IgD-negative memory B cell (primary cell): ENCODE results near the gene RTL5. TPM values are rescaled to one million over a fixed set of nuclear protein-coding genes. Genes with fewer than 3 reads are reported as not detected.

ENCODE experiments used
- H3K27ac Mint-ChIP-seq, 3 donors: one replicate each; pipeline ENCODE4 v1.8.0; 2020 to 2022; ENCODE audit warnings: mild to moderate bottlenecking in 3 of 3, mixed read lengths in 3 of 3, moderate library complexity in 1 of 3
- H3K27me3 Mint-ChIP-seq: one replicate; pipeline ENCODE4 v1.8.0; 2021; ENCODE audit warnings: mixed read lengths
- H3K36me3 Mint-ChIP-seq: one replicate; pipeline ENCODE4 v1.8.0; 2020; ENCODE audit warnings: mild to moderate bottlenecking, mixed read lengths
- H3K4me1 Mint-ChIP-seq, 3 donors: one replicate each; pipeline ENCODE4 v1.8.0; 2020 to 2022; ENCODE audit warnings: mixed read lengths in 3 of 3, mild to moderate bottlenecking in 1 of 3
- H3K4me3 Mint-ChIP-seq, 4 donors: one replicate each; pipeline ENCODE4 v1.8.0; 2020 to 2022; ENCODE audit warnings: mild to moderate bottlenecking in 4 of 4, mixed read lengths in 4 of 4, moderate library complexity in 3 of 4
- H3K9me3 Mint-ChIP-seq, 3 donors: one replicate each; pipeline ENCODE4 v1.8.0; 2020 to 2021; ENCODE audit warnings: mixed read lengths in 3 of 3, mild to moderate bottlenecking in 1 of 3
- polyA plus RNA-seq: library from polyadenylated mRNA; unstranded; fragments of 300-500 nt; fragmentation: Illumina TruSeq; gene quantifications from one replicate; pipeline ENCODE4 v1.2.3, GENCODE V29; 2021

RTL5 gene
- polyA plus RNA-seq, 1 donor from 2014 or later: not detected

DNA sequence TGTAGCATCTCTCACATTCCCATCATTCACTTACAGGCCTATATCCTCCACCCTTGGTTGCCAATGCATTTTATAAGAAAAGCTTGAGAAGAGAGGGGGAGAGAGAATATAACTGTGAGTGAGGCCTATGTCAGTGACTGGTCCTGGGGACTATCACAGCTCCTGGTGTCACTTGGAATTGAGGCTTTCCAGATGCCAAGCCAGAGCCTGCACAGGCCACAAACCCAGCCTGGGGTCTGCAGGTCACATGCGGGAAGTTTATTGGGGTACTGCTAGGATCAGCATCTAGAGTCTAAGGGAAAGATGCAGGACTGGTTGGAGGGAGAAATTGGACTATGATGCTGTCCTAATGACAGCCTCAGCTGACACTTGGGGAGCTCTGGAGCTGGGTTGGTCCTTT lies 47.6 kb downstream of the RTL5 start:
- Mint-ChIP-seq H3K27me3 (peaks cover 6% of the 10 kb centered on the region), H3K4me3 (no peak overlapping the region), H3K27ac (no peak overlapping the region), H3K36me3 (no peaks in the 10 kb centered on the region), H3K9me3 (peaks cover 0 to 2% (median 2%) of the 10 kb centered on the region in 3 donors), H3K4me1 (no peaks in the 10 kb centered on the region)

DNA sequence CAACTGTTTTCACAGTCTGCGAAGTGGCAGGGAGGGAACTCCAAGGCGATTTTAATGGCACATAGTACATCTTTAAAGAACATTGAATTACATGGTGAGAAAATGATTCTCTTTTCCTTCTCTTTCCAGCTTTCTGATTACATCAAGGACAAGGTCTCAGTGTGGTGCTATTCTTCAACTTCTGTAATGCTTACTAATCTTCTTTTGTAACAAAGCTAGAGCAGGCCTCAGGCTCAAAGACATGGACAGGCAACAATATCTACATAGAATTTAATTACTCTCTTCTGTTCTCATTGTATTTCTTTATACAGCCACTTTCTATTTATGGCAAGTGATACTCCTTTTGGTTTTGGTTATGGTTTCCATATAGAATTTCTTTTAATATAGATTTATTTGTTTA lies 48.4 kb downstream of the RTL5 start:
- peaks cover 9% of the 10 kb centered on the region for H3K27me3 Mint-ChIP-seq
- peaks cover 0 to 4% (median 2%) of the 10 kb centered on the region in 3 donors for H3K9me3 Mint-ChIP-seq
- no peak overlapping the region for H3K4me3 Mint-ChIP-seq
- no peaks in the 10 kb centered on the region for H3K36me3 Mint-ChIP-seq
- no peak overlapping the region for H3K27ac Mint-ChIP-seq
- peaks cover 0 to 2% (median 0%) of the 10 kb centered on the region in 3 donors for H3K4me1 Mint-ChIP-seq

- no peak overlapping the region for H3K4me3 Mint-ChIP-seq
- peaks cover 0 to 3% (median 0%) of the 10 kb centered on the region in 3 donors for H3K9me3 Mint-ChIP-seq
- H3K4me1 Mint-ChIP-seq: peaks cover 0 to 2% (median 0%) of the 10 kb centered on the region in 3 donors
- peak overlapping the region in 1 of 3 donors; percentile 80 for H3K27ac Mint-ChIP-seq
- H3K27me3 Mint-ChIP-seq: peaks cover 8% of the 10 kb centered on the region
- no peaks in the 10 kb centered on the region for H3K36me3 Mint-ChIP-seq
These were observed 50.0 kb downstream of the RTL5 start for GRCh38 chrX:72081605-72082320.

DNA sequence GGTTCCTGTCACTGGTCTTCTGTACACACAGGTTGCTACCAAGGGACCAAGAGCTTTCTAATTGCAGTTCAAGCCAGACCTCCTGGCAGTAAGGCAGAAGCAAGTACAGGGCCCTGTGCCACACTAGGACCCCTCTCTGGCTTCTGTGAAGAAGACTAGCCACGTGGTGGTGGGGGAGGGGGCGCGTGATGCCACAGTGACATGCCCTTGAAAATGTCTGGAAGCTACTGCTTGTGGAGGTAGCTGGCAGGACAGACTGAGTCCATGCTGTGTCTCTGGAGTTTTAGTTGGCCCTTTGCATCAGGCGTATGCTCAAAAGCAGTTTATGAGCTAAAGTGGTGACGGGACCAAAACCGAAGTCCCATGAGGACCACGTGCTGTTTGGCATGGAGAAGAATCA lies 50.9 kb downstream of the RTL5 start:
- H3K4me3 Mint-ChIP-seq: no peak overlapping the region
- H3K36me3 Mint-ChIP-seq: no peaks in the 10 kb centered on the region
- peaks cover 0 to 2% (median 0%) of the 10 kb centered on the region in 3 donors for H3K4me1 Mint-ChIP-seq
- peak overlapping the region in 1 of 3 donors; percentile 80 for H3K27ac Mint-ChIP-seq
- H3K9me3 Mint-ChIP-seq: peaks cover 0 to 3% (median 0%) of the 10 kb centered on the region in 3 donors
- H3K27me3 Mint-ChIP-seq: peaks cover 8% of the 10 kb centered on the region

DNA sequence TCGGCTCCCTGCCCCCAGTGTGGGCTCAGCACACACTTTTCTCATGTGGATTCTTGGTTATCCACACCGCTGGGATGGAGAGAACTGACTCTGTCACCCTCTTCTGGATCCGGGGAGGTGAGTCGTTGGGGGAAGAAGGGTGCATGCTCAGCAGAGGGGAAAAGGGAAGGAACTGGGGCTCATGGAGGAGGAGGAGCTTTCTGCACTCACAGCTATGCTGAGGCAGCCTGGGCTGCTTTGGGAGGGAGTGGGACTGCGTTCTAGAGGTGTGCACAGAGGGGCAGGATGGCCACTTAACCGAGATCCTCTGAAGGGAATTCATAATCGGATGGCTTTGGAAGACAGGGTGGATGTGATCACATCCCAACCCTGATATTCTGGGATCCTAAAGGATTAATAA lies 51.6 kb downstream of the RTL5 start:
- H3K9me3 Mint-ChIP-seq: peaks cover 0 to 3% (median 0%) of the 10 kb centered on the region in 3 donors
- peaks cover 10% of the 10 kb centered on the region for H3K27me3 Mint-ChIP-seq
- peaks cover 0 to 2% (median 0%) of the 10 kb centered on the region in 3 donors for H3K4me1 Mint-ChIP-seq
- no peak overlapping the region for H3K27ac Mint-ChIP-seq
- H3K36me3 Mint-ChIP-seq: no peaks in the 10 kb centered on the region
- H3K4me3 Mint-ChIP-seq: no peak overlapping the region

- Mint-ChIP-seq H3K4me3 (no peak overlapping the region), H3K36me3 (no peaks in the 10 kb centered on the region), H3K9me3 (peaks cover 0 to 3% (median 0%) of the 10 kb centered on the region in 3 donors), H3K27me3 (peaks cover 10% of the 10 kb centered on the region), H3K4me1 (peaks cover 0 to 2% (median 0%) of the 10 kb centered on the region in 3 donors), H3K27ac (no peak overlapping the region)
These were observed 52.1 kb downstream of the RTL5 start for GRCh38 chrX:72079607-72080006.

- H3K4me1 Mint-ChIP-seq: peaks cover 0 to 2% (median 0%) of the 10 kb centered on the region in 3 donors
- H3K4me3 Mint-ChIP-seq: peak overlapping the region in 1 of 4 donors; percentile 69
- H3K36me3 Mint-ChIP-seq: no peaks in the 10 kb centered on the region
- H3K27ac Mint-ChIP-seq: peak overlapping the region in 1 of 3 donors; percentile 51
- peaks cover 0 to 3% (median 0%) of the 10 kb centered on the region in 3 donors for H3K9me3 Mint-ChIP-seq
- H3K27me3 Mint-ChIP-seq: peaks cover 11% of the 10 kb centered on the region
These were observed 53.3 kb downstream of the RTL5 start for GRCh38 chrX:72078411-72078810.

Other genes starting within 250 kb of the RTL5 start
- 0.83 TPM for gene NHSL2, start 221.1 kb downstream of the RTL5 start, polyA plus RNA-seq
- gene PIN4, start 49.8 kb upstream of the RTL5 start, polyA plus RNA-seq: 28.6 TPM
- gene ERCC6L, start 107.1 kb upstream of the RTL5 start, polyA plus RNA-seq: 0.15 TPM
- 883 TPM for gene RPS4X, start 145.3 kb upstream of the RTL5 start, polyA plus RNA-seq
- gene CITED1, start 174.0 kb upstream of the RTL5 start, polyA plus RNA-seq: not detected